ENCODE data around the gene ATF2.

Gene ATF2

GRCh38 chr2:175131252-175131651 lies 36.8 kb downstream of the ATF2 start:
- Histone ChIP-seq H3K4me2 (ENCODE audit: low read depth, low read length, poor library complexity, severe bottlenecking) (no peak overlapping the region), H3K27ac (ENCODE audit: low read depth, low read length) (no peak overlapping the region), H3F3A (ENCODE audit: insufficient read depth) (no peaks in the 10 kb centered on the region), H3K9me2 (replicated peaks; ENCODE audit: insufficient read depth, low read length) (no peaks in the 10 kb centered on the region), H3K27me3 (ENCODE audit: low read length) (no peaks in the 10 kb centered on the region), H3K79me2 (ENCODE audit: insufficient read depth, low read length) (peaks cover 18% of the 10 kb centered on the region; the same call in 1 of the 2 replicates), H2AFZ (ENCODE audit: low read depth, low read length, severe bottlenecking) (no peak overlapping the region), H4K20me1 (ENCODE audit: low read depth, low read length) (no peaks in the 10 kb centered on the region), H3K36me3 (ENCODE audit: low read length) (peaks cover 42% of the 10 kb centered on the region; the same call in 1 of the 2 replicates), H3K4me3 (ENCODE audit: insufficient read depth, low read length, poor library complexity, severe bottlenecking) (no peak overlapping the region), H3K9ac (ENCODE audit: low read length) (no peak overlapping the region), H3K9me3 (ENCODE audit: insufficient read depth, low read length) (no peaks in the 10 kb centered on the region)
- TF ChIP-seq EZH2phosphoT487 (conservative IDR thresholded peaks at IDR 0.05; ENCODE audit: low read length) (no peak), CTCF (IDR thresholded peaks at IDR 0.05; ENCODE audit: insufficient read depth, low read length, poor library complexity, severe bottlenecking) (no peak)

GRCh38 chr2:175126661-175127060 lies 41.3 kb downstream of the ATF2 start:
- Histone ChIP-seq H3K27ac (ENCODE audit: low read depth, low read length) (no peak overlapping the region), H3K4me3 (ENCODE audit: insufficient read depth, low read length, poor library complexity, severe bottlenecking) (no peak overlapping the region), H3K79me2 (ENCODE audit: insufficient read depth, low read length) (0 out of 2 replicates have a peak, but pooled peaks cover 7% of the 10 kb centered on the region), H3K27me3 (ENCODE audit: low read length) (no peaks in the 10 kb centered on the region), H2AFZ (ENCODE audit: low read depth, low read length, severe bottlenecking) (no peak overlapping the region), H3K9me2 (replicated peaks; ENCODE audit: insufficient read depth, low read length) (no peaks in the 10 kb centered on the region), H3K4me2 (ENCODE audit: low read depth, low read length, poor library complexity, severe bottlenecking) (no peak overlapping the region), H3K36me3 (ENCODE audit: low read length) (peaks cover 21% of the 10 kb centered on the region; the same call in 1 of the 2 replicates), H3K9ac (ENCODE audit: low read length) (no peak overlapping the region), H3F3A (ENCODE audit: insufficient read depth) (no peaks in the 10 kb centered on the region; the same call in 1 of the 2 replicates), H4K20me1 (ENCODE audit: low read depth, low read length) (no peaks in the 10 kb centered on the region), H3K9me3 (ENCODE audit: insufficient read depth, low read length) (no peaks in the 10 kb centered on the region)
- TF ChIP-seq EZH2phosphoT487 (conservative IDR thresholded peaks at IDR 0.05; ENCODE audit: low read length) (no peak), CTCF (IDR thresholded peaks at IDR 0.05; ENCODE audit: insufficient read depth, low read length, poor library complexity, severe bottlenecking) (no peak)

GRCh38 chr2:175123254-175123653 lies 44.7 kb downstream of the ATF2 start:
- no peaks in the 10 kb centered on the region for H3K9me3 ChIP-seq (ENCODE audit: insufficient read depth, low read length)
- H3K9ac ChIP-seq (ENCODE audit: low read length): no peak overlapping the region
- no peaks in the 10 kb centered on the region for H4K20me1 ChIP-seq (ENCODE audit: low read depth, low read length)
- H3K27me3 ChIP-seq (ENCODE audit: low read length): no peaks in the 10 kb centered on the region
- no peak overlapping the region for H3K27ac ChIP-seq (ENCODE audit: low read depth, low read length)
- H3K4me2 ChIP-seq (ENCODE audit: low read depth, low read length, poor library complexity, severe bottlenecking): no peak overlapping the region
- H3K9me2 ChIP-seq (replicated peaks; ENCODE audit: insufficient read depth, low read length): no peaks in the 10 kb centered on the region
- no peak overlapping the region for H3K4me3 ChIP-seq (ENCODE audit: insufficient read depth, low read length, poor library complexity, severe bottlenecking)
- TF ChIP-seq EZH2phosphoT487 (conservative IDR thresholded peaks at IDR 0.05; ENCODE audit: low read length): no peak
- TF ChIP-seq CTCF (IDR thresholded peaks at IDR 0.05; ENCODE audit: insufficient read depth, low read length, poor library complexity, severe bottlenecking): no peak
- peaks cover 4% of the 10 kb centered on the region; the same call in 1 of the 2 replicates for H3F3A ChIP-seq (ENCODE audit: insufficient read depth)
- H3K79me2 ChIP-seq (ENCODE audit: insufficient read depth, low read length): 0 out of 2 replicates have a peak, but pooled peaks cover 3% of the 10 kb centered on the region
- H3K36me3 ChIP-seq (ENCODE audit: low read length): peaks cover 9% of the 10 kb centered on the region; the same call in 1 of the 2 replicates
- no peak overlapping the region for H2AFZ ChIP-seq (ENCODE audit: low read depth, low read length, severe bottlenecking)

Data from SU-DHL-6 (cell line).